Right atrium auricular region (tissue), 2 donors: ENCODE measurements around the gene BGLAP. TPM values are rescaled to one million over a fixed set of nuclear protein-coding genes. Genes with fewer than 3 reads are reported as not detected.

ENCODE experiments used
- DNase-seq: peaks from one replicate; pipeline ENCODE4 v3.0.0-alpha.2; 2019; ENCODE audit warnings: low spot score
- H3K27ac ChIP-seq, 2 donors: fragments of 200-600 bp; sonication (generic); 1 replicate in 1 of 2; 2 replicates in 1 of 2; pipeline ENCODE4 v1.5.1; 2016 to 2019
- H3K27me3 ChIP-seq, 2 donors: fragments of 200-600 bp; sonication (generic); one replicate each; pipeline versions ENCODE4 v1.5.1 to v1.6.0; 2017 to 2019
- H3K36me3 ChIP-seq: fragments of 200-600 bp; sonication (generic); one replicate; pipeline ENCODE4 v1.5.1; 2016
- H3K4me1 ChIP-seq, 2 donors: fragments of 200-600 bp; sonication (generic); one replicate each; pipeline versions ENCODE4 v1.5.1 to v1.6.0; 2017 to 2019
- H3K4me3 ChIP-seq, 2 donors: fragments of 200-600 bp; sonication (generic); 1 replicate in 1 of 2; 2 replicates in 1 of 2; pipeline ENCODE4 v1.5.1; 2017 to 2019; ENCODE audit warnings: mild to moderate bottlenecking in 1 of 2, moderate library complexity in 1 of 2
- H3K9me3 ChIP-seq, 2 donors: fragments of 200-600 bp; sonication (generic); one replicate each; pipeline ENCODE4 v1.5.1; 2019
- CTCF ChIP-seq, 2 donors: fragments of 200-600 bp; sonication (generic); IDR thresholded peaks; one replicate each; pipeline ENCODE4 v1.5.1; 2019; ENCODE audit warnings: antibody characterized with exemption in 2 of 2
- total RNA-seq, 2 donors: library from RNA; depleted of rRNA; stranded (reverse); fragments of >200 nt; gene quantifications; one replicate each; pipeline ENCODE4 v1.1.0, GENCODE V29; 2016

Gene BGLAP
- total RNA-seq, 2 donors from 2014 or later: not detected

- H3K27me3 ChIP-seq: no peaks in the 10 kb centered on the region
- H3K27ac ChIP-seq: peak within 1 kb of the TSS; percentile 93 to 94
- H3K4me1 ChIP-seq: peaks cover 0 to 37% of the 10 kb centered on the region in 2 donors
Measured at GRCh38 chr1:156282479-156283222, 40.7 kb downstream of the BGLAP start, which contains the start of gene SMG5. TSS of gene SMG5 (minus strand) at chr1:156282825. CDS start at chr1:156282680, 145 bp downstream.

GRCh38 chr1:156283521-156283920, 41.5 kb downstream of the BGLAP start:
- no peak for TF ChIP-seq CTCF (IDR thresholded peaks at IDR 0.05)
- H3K9me3 ChIP-seq: no peaks in the 10 kb centered on the region
- no peak for DNase-seq
- peaks cover 10% of the 10 kb centered on the region for H3K36me3 ChIP-seq
- H3K27me3 ChIP-seq: no peaks in the 10 kb centered on the region
- peak overlapping the region; percentile 81 to 87 for H3K4me3 ChIP-seq
- H3K27ac ChIP-seq: peak overlapping the region; percentile 93 to 94
- H3K4me1 ChIP-seq: peaks cover 0 to 37% of the 10 kb centered on the region in 2 donors

More at GRCh38 chr1:156282479-156283222, 40.7 kb downstream of the BGLAP start, which contains the start of gene SMG5:
- DNase-seq: peak; percentile 96
- Histone ChIP-seq H3K4me3 (peak within 1 kb of the TSS; percentile 81 to 87), H3K36me3 (peaks cover 18% of the 10 kb centered on the region), H3K9me3 (no peaks in the 10 kb centered on the region)
- no peak for TF ChIP-seq CTCF (IDR thresholded peaks at IDR 0.05)

GRCh38 chr1:156284112-156284511, 42.1 kb downstream of the BGLAP start, which contains the start of gene TMEM79:
TSS of gene TMEM79 (plus strand) at chr1:156284325. CDS start at chr1:156285227, 902 bp downstream.
- TF ChIP-seq CTCF (IDR thresholded peaks at IDR 0.05): no peak
- no peaks in the 10 kb centered on the region for H3K27me3 ChIP-seq
- H3K27ac ChIP-seq: peak within 1 kb of the TSS; percentile 93 to 94
- H3K4me3 ChIP-seq: peak within 1 kb of the TSS; percentile 81 to 87
- H3K9me3 ChIP-seq: no peaks in the 10 kb centered on the region
- peaks cover 4% of the 10 kb centered on the region for H3K36me3 ChIP-seq
- H3K4me1 ChIP-seq: peaks cover 0 to 37% of the 10 kb centered on the region in 2 donors
- no peak for DNase-seq

- H3K4me3 ChIP-seq: no peak overlapping the region
- H3K27me3 ChIP-seq: no peaks in the 10 kb centered on the region
- no peak overlapping the region for H3K27ac ChIP-seq
- DNase-seq: no peak
- H3K9me3 ChIP-seq: no peaks in the 10 kb centered on the region
- TF ChIP-seq CTCF (IDR thresholded peaks at IDR 0.05): no peak
- H3K36me3 ChIP-seq: no peaks in the 10 kb centered on the region
- H3K4me1 ChIP-seq: peaks cover 0 to 36% of the 10 kb centered on the region in 2 donors
Measured at GRCh38 chr1:156284757-156285156, 42.8 kb downstream of the BGLAP start.

GRCh38 chr1:156285437-156285836, 43.5 kb downstream of the BGLAP start:
- Histone ChIP-seq H3K27me3 (no peaks in the 10 kb centered on the region), H3K27ac (no peak overlapping the region), H3K4me1 (peaks cover 0 to 29% of the 10 kb centered on the region in 2 donors), H3K4me3 (no peak overlapping the region), H3K9me3 (no peaks in the 10 kb centered on the region), H3K36me3 (no peaks in the 10 kb centered on the region)
- DNase-seq: no peak
- TF ChIP-seq CTCF (IDR thresholded peaks at IDR 0.05): no peak
